HG03135 (cell line): Measurements from ENCODE around the gene FAM193B.
"Not testable (repeated sequence)": the region's sequence is repeated elsewhere in the genome, so short reads cannot be mapped to it uniquely, and the experiment has no call there.

ENCODE experiments used
- ATAC-seq: cut with Tn5 transposase; IDR thresholded peaks from one replicate; pipeline ENCODE4 v1.9.1; 2021; ENCODE audit warnings: mild to moderate bottlenecking, moderate library complexity; ENCODE audit not compliant: unreplicated experiment

Gene FAM193B

DNA sequence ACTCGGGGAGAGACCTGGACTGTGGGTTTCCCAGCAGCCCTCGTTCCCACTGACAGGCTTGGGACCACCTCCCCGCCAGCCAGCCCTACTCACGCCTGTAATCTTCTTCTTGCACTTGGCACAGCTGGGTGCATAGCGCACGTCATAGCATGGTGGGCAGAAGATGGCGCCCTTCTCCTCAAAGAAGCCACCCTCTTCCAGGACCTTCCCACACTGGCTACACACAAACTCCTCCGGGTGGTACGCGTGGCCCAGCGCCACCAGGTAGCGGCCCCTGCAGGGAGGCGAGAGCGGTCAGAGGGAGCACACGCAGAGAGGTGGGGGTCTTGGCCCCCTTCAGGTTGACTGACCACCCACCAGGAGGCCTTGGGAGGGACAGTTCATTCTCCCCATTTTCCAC lies 66.4 kb downstream of the FAM193B start:
- ATAC-seq = no peak

GRCh38 chr5:177487144-177487543 lies 67.2 kb downstream of the FAM193B start:
- ATAC-seq = no peak

DNA sequence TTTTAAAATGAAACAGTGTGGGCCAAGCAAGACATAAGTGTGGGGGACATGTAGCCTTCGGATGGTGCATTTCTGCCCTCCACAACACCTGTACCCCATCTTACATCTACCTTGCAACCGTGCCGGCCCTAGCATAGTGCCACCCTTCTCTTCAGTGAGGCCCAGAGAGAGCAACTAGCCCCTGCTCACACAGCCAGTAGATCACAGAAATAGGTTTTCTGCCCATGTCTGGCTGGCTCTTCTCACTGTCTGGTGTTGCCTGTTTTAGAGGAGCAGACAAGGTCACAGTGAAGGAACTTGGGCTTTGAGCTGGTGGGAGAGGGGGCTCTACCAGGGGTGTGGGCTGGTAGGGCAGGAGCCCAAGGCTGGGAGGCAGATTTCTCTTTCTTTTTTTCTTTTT lies 68.1 kb downstream of the FAM193B start:
- no peak for ATAC-seq

DNA sequence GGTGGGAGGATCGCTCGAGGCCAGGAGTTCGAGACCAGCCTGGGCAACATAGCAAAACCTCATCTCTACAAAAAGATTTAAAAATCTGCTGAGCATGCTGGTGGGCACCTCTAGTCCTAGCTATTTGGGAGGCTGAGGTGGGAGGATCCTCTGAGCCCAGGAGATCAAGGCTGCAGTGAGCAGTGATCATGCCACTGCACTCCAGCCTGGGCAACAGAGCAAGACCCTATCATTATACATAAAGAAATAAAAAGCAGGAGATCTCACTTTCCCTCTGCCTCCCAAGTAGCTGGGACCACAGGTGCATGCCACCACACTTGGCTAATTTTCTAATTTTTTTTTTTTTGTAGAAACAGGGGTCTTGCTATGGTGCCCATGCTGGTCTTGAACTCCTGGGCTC lies 68.6 kb downstream of the FAM193B start:
- not testable (repeated sequence) for ATAC-seq

- no peak for ATAC-seq
These were observed 69.3 kb downstream of the FAM193B start for GRCh38 chr5:177484902-177485549.

GRCh38 chr5:177483994-177484901 lies 70.1 kb downstream of the FAM193B start:
- ATAC-seq = no peak

DNA sequence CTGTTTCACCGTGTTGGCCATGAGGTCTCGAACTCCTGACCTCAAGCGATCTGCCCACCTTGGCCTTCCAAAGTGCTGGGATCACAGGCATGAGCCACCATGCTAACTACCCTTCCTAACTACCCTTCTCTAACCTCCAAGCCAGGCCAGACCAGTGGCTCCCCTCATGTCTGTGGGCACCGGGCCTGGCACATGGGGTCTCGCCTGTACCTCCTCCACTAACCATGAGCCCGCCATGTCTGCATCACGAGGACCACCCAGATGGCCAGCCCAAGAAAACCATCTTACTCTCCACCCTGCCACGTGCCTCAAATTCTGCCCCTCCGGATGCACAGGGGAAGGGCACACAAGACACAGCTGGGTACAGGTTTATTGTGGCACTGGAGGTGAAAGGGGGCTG lies 71.3 kb downstream of the FAM193B start:
- no peak for ATAC-seq

DNA sequence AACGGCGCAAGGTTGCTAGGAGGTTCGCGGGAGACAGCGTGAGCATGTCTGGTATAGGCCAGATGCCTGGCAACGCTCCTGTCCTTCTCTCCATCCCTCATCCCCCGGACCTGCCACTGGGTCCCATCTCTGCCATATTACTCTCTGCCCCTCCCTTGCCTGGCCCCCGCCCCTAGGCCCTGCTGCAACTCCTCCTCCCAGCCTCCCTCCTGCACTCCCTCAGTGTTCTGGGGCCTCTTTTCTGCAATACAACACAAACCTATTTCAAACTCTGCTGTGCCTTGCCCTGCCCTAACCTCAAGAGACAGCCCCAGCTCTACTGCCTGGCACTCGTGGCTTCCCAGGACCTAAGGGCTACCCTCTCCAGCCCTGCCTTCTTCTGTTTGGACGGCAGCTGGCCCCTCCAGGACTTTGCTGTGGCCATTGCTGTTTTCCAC lies 72.0 kb downstream of the FAM193B start:
- ATAC-seq = no peak

- ATAC-seq = no peak
These were observed 74.6 kb downstream of the FAM193B start for GRCh38 chr5:177479774-177480173.

- no peak for ATAC-seq
These were observed 75.4 kb downstream of the FAM193B start for GRCh38 chr5:177478711-177479646.

GRCh38 chr5:177477701-177478477 lies 76.5 kb downstream of the FAM193B start:
- ATAC-seq = no peak

GRCh38 chr5:177476531-177477233 lies 77.7 kb downstream of the FAM193B start:
- no peak for ATAC-seq

DNA sequence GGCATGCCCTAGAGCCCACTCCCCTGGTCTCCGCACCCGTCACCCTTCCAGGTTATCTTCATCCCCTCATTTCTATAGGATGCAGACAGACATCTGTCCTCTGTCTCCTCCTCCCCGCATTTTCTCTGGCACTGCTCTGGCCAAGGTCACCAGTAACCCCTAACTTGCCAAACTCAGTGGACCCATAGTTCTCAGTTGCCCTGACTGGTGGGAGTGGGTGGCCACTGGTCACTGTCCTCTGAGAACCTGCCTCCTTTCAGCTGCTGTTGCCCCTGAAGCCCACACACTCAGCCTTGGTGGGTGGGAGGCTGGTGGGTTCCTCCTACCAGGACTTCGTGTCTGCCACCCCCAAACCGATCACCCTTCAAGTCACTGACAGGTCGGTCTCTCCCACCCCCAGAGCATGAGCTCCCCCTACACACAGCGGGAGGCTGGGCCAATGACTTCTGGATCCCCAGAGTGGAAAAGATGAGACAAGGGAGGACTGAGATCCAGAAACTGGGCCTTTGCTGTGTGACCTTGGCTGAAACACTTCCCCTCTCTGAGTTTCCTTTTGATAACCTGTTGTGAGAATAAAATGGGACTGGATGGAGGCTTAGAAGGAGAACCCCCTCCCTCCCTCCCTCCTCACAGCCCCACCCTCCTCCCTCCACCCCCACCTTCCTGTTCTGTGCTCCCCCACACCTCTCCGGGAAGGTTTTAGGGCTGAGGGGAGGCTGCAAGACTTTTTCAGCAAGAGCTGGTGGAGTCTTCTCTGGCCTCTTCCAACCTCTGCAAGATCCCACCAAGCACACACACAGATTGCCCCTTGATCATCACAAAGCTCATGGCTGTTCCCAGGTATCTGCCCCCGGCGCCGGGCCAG lies 78.6 kb downstream of the FAM193B start:
- no peak for ATAC-seq

- ATAC-seq = no peak
These were observed 79.4 kb downstream of the FAM193B start for GRCh38 chr5:177474846-177475562.

DNA sequence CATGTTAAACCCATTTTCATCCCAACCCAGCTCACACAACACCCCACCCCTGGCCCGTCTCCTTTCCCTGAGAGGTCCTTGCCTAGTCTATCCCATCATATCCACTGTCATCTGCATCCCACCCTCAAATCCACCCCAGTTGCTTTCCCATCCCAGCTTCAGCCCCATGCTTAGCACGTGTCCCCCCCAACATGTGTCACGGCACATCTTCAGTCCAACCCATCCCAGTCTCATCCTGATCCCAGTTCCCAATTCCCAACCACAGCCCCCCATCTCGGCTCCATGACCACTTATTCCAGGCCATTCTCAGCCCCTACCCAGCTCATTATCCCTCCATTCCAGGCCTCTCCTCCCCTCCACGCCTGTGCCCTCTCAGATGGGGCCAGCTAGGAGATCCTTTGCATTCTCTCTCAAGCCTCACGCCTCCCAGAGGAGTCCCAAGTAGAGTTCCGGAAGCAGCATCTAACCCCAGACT lies 80.3 kb downstream of the FAM193B start:
- no peak for ATAC-seq

- ATAC-seq = peak; percentile 37
These were observed 80.8 kb downstream of the FAM193B start, which contains the start of gene DBN1 for GRCh38 chr5:177473443-177474001. Gene DBN1 (minus strand): TSS chr5:177473634. CDS start chr5:177473521, 113 bp downstream.
